OCI-LY7 (cell line): Measurements from ENCODE around the gene TRMT10C. TPM values are rescaled to one million over a fixed set of nuclear protein-coding genes. Genes with fewer than 3 reads are reported as not detected.

ENCODE experiments used
- BruUV-seq: library from RNA; stranded (reverse); fragments of 400-500 nt; replicated peaks from 2 replicates; lab custom pipeline; 2021; lab: Mats Ljungman, UMichigan
- CTCF ChIA-PET: fragments of 300-600 bp; sonication (Branson Sonifier 250); formaldehyde crosslinking; loops from one replicate; lab custom pipeline; 2022; ENCODE audit warnings: antibody characterized with exemption; ENCODE audit not compliant: unreplicated experiment; lab: Charles Lee
- POLR2A ChIA-PET: fragments of 300-600 bp; sonication (Branson Sonifier 250); formaldehyde crosslinking; loops from one replicate; lab custom pipeline; 2022; ENCODE audit warnings: antibody characterized with exemption; lab: Charles Lee
- DNase-seq: peaks from one replicate; pipeline ENCODE4 v3.0.0-alpha.2; 2015; ENCODE audit warnings: low spot score
- H2AFZ ChIP-seq: fragments of 200-600 bp; sonication (generic), shearing (Covaris generic); 2 replicates; pipeline ENCODE4 v1.6.1; 2014; ENCODE audit warnings: mild to moderate bottlenecking, antibody characterized with exemption, low read length, moderate library complexity
- H3K27ac ChIP-seq: fragments of 200-600 bp; sonication (generic); 2 replicates; pipeline ENCODE4 v1.5.1; 2014; ENCODE audit warnings: mixed run types, low read depth, mild to moderate bottlenecking, moderate library complexity, low read length, inconsistent platforms; ENCODE audit not compliant: poor library complexity, severe bottlenecking
- H3K36me3 ChIP-seq: fragments of 200-600 bp; sonication (generic); 2 replicates; pipeline ENCODE4 v1.6.1; 2014; ENCODE audit warnings: mild to moderate bottlenecking, antibody characterized with exemption, low read length, moderate library complexity, mixed read lengths; ENCODE audit not compliant: insufficient read depth
- H3K4me1 ChIP-seq: fragments of 200-600 bp; sonication (generic); 2 replicates; pipeline ENCODE4 v1.5.1; 2014; ENCODE audit warnings: mild to moderate bottlenecking, low read length; ENCODE audit not compliant: insufficient read depth, poor library complexity, severe bottlenecking
- H3K4me2 ChIP-seq: fragments of 200-600 bp; sonication (generic); 2 replicates; pipeline ENCODE4 v1.6.1; 2014; ENCODE audit warnings: mild to moderate bottlenecking, low read length
- H3K4me3 ChIP-seq: fragments of 200-600 bp; sonication (generic); 2 replicates; pipeline ENCODE4 v1.5.1; 2014; ENCODE audit warnings: mild to moderate bottlenecking, low read depth, low read length; ENCODE audit not compliant: poor library complexity, severe bottlenecking
- H3K79me2 ChIP-seq: fragments of 200-600 bp; sonication (generic); 2 replicates; pipeline ENCODE4 v1.6.1; 2016; ENCODE audit warnings: low read depth, mild to moderate bottlenecking, low read length, moderate library complexity, mixed read lengths; ENCODE audit not compliant: insufficient read depth
- H3K9me2 ChIP-seq: fragments of 200-600 bp; sonication (generic); 2 replicates; pipeline ENCODE4 v1.6.1; 2016; ENCODE audit warnings: mild to moderate bottlenecking, low read length, mixed read lengths; ENCODE audit not compliant: insufficient read depth
- H3K9me3 ChIP-seq: fragments of 200-600 bp; sonication (generic); 2 replicates; pipeline ENCODE4 v1.6.1; 2014; ENCODE audit warnings: mild to moderate bottlenecking, mixed run types, low read length, mixed read lengths
- H4K20me1 ChIP-seq: fragments of 200-600 bp; sonication (generic); 2 replicates; pipeline ENCODE4 v1.6.1; 2014; ENCODE audit warnings: mild to moderate bottlenecking, antibody characterized with exemption, low read length, moderate library complexity, mixed read lengths; ENCODE audit not compliant: insufficient read depth
- EZH2phosphoT487 ChIP-seq: fragments of 200-600 bp; sonication (generic); IDR thresholded peaks from 2 replicates; pipeline ENCODE4 v1.6.1; 2018; ENCODE audit warnings: low read depth, borderline replicate concordance, mild to moderate bottlenecking, mixed run types, antibody characterized with exemption, low read length, moderate library complexity, mixed read lengths
- intact Hi-C: fragments of 100-400 bp; cut with micrococcal nuclease; formaldehyde crosslinking; loops from one replicate; pipeline ENCODE4 v1.10.0; 2022; ENCODE audit not compliant: unreplicated experiment
- total RNA-seq, 2 experiments: library from RNA; depleted of rRNA in 1 of 2; stranded (reverse); fragments of >200 nt in 1 of 2; shearing (Covaris generic) in 1 of 2; gene quantifications; 2 replicates each; pipeline ENCODE4 v1.2.3, GENCODE V29; 2014 to 2022
- TF ChIP-seq, protein P1 (sequence below): fragments of 200-600 bp; sonication (generic); conservative IDR thresholded peaks from 2 replicates; pipeline ENCODE4 v1.5.1; 2014; ENCODE audit warnings: mild to moderate bottlenecking, antibody characterized with exemption, low read length, moderate library complexity, mixed read lengths

TRMT10C gene
- total RNA-seq, 2 experiments from 2014 or later: 23.6 to 29.1 TPM

DNA sequence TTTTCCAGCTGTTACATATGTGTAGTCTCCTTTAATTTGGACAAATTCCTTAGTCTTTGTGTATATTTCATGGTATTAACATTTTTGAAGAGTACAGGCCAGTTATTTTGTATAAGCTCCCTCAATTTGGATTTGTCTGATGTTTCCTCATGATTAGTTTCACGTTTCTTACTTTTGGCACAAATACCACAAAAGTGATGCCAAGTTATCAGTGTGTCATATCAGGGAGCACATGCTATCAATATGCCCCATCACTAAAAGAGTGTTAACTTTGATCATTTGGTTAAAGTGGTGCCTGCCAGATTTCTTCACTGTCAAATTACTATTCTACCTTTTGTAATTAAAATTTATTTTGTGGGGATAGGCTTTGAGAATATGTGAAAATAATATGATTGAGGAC, 26.9 kb downstream of the TRMT10C start:
- H3K4me3 ChIP-seq: no peak overlapping the region
- CTCF ChIA-PET: no interaction called here
- POLR2A ChIA-PET: interaction anchor here (0.6 to 2.2 kb wide), 10 partner anchors 10 to 819 kb away, joined by 3 to 7 read pairs (median 4); partner anchors contain the start of genes PCNP and TRMT10C

DNA sequence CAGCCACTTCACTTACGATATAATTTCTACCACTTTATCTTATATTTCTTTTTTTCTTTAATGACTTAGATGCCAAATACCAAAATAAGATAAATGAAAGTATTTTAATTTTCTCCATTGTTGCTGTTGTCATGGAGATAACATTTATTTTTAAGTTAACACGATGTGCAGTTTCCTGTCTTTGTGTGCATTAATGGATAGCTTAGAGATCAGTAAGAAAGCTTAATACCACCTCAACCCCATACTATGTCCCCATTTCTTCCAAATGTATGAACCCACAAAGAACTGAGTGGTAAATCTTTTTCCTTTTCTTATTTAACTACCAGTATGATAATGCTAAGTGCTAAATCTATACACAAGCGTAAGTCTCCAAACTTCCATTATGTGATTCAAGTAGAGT, 29.4 kb downstream of the TRMT10C start:
- TF ChIP-seq, protein P1, sequence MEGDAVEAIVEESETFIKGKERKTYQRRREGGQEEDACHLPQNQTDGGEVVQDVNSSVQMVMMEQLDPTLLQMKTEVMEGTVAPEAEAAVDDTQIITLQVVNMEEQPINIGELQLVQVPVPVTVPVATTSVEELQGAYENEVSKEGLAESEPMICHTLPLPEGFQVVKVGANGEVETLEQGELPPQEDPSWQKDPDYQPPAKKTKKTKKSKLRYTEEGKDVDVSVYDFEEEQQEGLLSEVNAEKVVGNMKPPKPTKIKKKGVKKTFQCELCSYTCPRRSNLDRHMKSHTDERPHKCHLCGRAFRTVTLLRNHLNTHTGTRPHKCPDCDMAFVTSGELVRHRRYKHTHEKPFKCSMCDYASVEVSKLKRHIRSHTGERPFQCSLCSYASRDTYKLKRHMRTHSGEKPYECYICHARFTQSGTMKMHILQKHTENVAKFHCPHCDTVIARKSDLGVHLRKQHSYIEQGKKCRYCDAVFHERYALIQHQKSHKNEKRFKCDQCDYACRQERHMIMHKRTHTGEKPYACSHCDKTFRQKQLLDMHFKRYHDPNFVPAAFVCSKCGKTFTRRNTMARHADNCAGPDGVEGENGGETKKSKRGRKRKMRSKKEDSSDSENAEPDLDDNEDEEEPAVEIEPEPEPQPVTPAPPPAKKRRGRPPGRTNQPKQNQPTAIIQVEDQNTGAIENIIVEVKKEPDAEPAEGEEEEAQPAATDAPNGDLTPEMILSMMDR: no peak
- no peak for TF ChIP-seq EZH2phosphoT487
- peaks cover 90% of the 10 kb centered on the region for H3K36me3 ChIP-seq
- no peak for DNase-seq
- no TSS peak for BruUV-seq
- no peaks in the 10 kb centered on the region for H4K20me1 ChIP-seq
- ChIA-PET CTCF (interaction anchor here (1.0 kb wide), 1 partner anchor 12 kb away, joined by 4 read pairs; no protein-coding TSS in a partner anchor), POLR2A (no interaction called here)
- H3K4me3 ChIP-seq: no peak overlapping the region
- H3K4me1 ChIP-seq: no peaks in the 10 kb centered on the region
- no peaks in the 10 kb centered on the region for H3K9me2 ChIP-seq
- peaks cover 17% of the 10 kb centered on the region; the same call in 1 of the 2 replicates for H3K79me2 ChIP-seq
- intact Hi-C loops: no loop called here
- no peak overlapping the region for H3K4me2 ChIP-seq
- no peaks in the 10 kb centered on the region for H3K9me3 ChIP-seq
- H2AFZ ChIP-seq: no peak overlapping the region
- H3K27ac ChIP-seq: no peak overlapping the region

More for the DNA sequence above, 26.9 kb downstream of the TRMT10C start:
- H3K9me2 ChIP-seq: no peaks in the 10 kb centered on the region
- H3K36me3 ChIP-seq: peaks cover 95% of the 10 kb centered on the region
- H3K4me2 ChIP-seq: no peak overlapping the region
- H3K79me2 ChIP-seq: peaks cover 35% of the 10 kb centered on the region; the same call in 1 of the 2 replicates
- no peak overlapping the region for H3K27ac ChIP-seq
- no peaks in the 10 kb centered on the region for H4K20me1 ChIP-seq
- intact Hi-C loops: no loop called here
- H3K9me3 ChIP-seq: no peaks in the 10 kb centered on the region
- no peak overlapping the region for H2AFZ ChIP-seq
- TF ChIP-seq EZH2phosphoT487: no peak
- TF ChIP-seq, protein P1: no peak
- BruUV-seq: no TSS peak
- no peak for DNase-seq
- no peaks in the 10 kb centered on the region for H3K4me1 ChIP-seq

DNA sequence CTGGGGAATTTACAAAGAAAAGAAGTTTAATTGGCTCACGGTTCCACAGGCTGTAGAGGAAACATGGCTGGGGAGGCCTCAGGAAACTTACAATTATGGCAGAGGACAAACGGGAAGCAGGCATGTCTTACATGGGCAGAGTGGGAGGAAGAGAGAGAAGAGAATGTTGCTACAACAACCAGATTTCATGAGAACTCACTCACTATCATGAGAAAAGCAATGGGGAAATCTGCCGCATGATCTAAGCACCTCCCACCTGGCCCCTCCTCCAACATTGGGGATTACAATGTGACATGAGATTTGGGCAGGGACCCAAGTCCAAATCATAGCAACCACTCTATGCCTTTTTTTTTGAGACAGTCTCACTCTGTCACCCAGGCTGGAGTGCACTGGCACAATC, 41.1 kb downstream of the TRMT10C start:
- Histone ChIP-seq H3K4me2 (no peak overlapping the region), H2AFZ (no peak overlapping the region), H4K20me1 (no peaks in the 10 kb centered on the region), H3K36me3 (no peaks in the 10 kb centered on the region), H3K9me3 (0 out of 2 replicates have a peak, but pooled peaks cover 3% of the 10 kb centered on the region), H3K4me1 (no peaks in the 10 kb centered on the region), H3K4me3 (no peak overlapping the region), H3K79me2 (no peaks in the 10 kb centered on the region), H3K9me2 (no peaks in the 10 kb centered on the region), H3K27ac (no peak overlapping the region)
- no peak for TF ChIP-seq EZH2phosphoT487
- TF ChIP-seq, protein P1: no peak
- ChIA-PET CTCF (interaction anchor here (1.1 kb wide), 1 partner anchor 12 kb away, joined by 4 read pairs; no protein-coding TSS in a partner anchor), POLR2A (no interaction called here)
- DNase-seq: no peak
- intact Hi-C loops: no loop called here
- no TSS peak for BruUV-seq
